ENCODE data around the gene C22orf39. TPM values are rescaled to one million over a fixed set of nuclear protein-coding genes. Genes with fewer than 3 reads are reported as not detected.

Gene C22orf39
- total and polyA plus RNA-seq, 4 experiments from 2014 or later, result 40.5 to 58.3 (median 48.9) TPM

DNA sequence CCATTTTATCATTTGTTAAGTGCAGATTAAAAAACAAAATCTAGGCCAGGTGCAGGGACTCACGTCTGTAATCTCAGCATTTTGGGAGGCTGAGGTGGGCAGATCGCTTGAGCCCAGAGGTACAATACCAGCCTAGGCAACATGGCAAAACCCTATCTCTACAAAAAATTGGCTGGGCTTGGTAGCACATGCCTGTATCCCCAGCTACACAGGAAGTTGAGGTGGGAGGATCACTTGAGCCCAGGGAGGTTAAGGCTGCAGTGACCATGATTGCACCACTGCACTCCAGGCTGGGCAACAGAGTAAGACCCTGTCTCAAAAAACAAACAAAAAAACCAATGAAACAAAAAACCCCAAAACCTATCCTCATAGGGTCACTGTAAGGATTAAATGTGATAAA, 48.9 kb downstream of the C22orf39 start:
- no peak overlapping the region for H3K4me3 ChIP-seq (ENCODE audit: low read length in 2 of 2)
- no peak overlapping the region for H3K27ac ChIP-seq (ENCODE audit: low read depth, low read length)
- CTCF ChIA-PET (ENCODE audit: partially characterized antibody), result no interaction called here
- POLR2A ChIA-PET (ENCODE audit: partially characterized antibody), result no interaction called here
- Mint-ChIP-seq H3K4me1 (peaks cover 0 to 2% (median 0%) of the 10 kb centered on the region in 4 donors), H3K4me3 (no peak overlapping the region), H3K27me3 (no peaks in the 10 kb centered on the region), H3K9me3 (no peaks in the 10 kb centered on the region), H3K36me3 (peaks cover 47 to 67% of the 10 kb centered on the region in 2 donors), H3K27ac (no peak overlapping the region)
- no peaks in the 10 kb centered on the region for H3K4me1 ChIP-seq (ENCODE audit: insufficient read depth, low read length)
- intact Hi-C loops (cut with micrococcal nuclease), result no loop called here
- H3K27me3 ChIP-seq (ENCODE audit: insufficient read depth, low read length), result no peaks in the 10 kb centered on the region
- DNase-seq, result no peak
- H3K9me3 ChIP-seq (ENCODE audit: control insufficient read depth in 1 of 2, low read length in 2 of 2), result no peaks in the 10 kb centered on the region
- H3K36me3 ChIP-seq (ENCODE audit: insufficient read depth, low read length), result peaks cover 51% of the 10 kb centered on the region

DNA sequence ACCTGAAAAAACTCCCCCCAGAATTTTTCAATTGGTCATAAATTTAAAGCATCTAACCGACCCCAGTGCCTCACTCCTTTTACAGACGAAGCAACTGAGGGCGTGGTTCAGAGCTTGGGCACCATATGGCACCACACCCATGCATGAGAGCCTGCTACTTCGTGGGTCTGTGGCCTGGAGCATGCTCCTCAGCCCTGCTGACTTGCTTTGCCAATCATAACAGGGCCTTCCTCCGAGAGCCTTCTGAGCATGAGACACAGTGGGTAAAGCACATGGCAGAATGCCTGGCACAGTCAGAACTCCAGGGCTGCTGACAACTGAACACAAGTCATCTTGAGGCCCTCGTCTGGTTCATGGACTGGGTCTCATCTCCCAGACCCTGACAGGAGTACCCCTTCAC, 49.3 kb downstream of the C22orf39 start:
- peaks cover 0 to 2% (median 0%) of the 10 kb centered on the region in 4 donors for H3K4me1 Mint-ChIP-seq

DNA sequence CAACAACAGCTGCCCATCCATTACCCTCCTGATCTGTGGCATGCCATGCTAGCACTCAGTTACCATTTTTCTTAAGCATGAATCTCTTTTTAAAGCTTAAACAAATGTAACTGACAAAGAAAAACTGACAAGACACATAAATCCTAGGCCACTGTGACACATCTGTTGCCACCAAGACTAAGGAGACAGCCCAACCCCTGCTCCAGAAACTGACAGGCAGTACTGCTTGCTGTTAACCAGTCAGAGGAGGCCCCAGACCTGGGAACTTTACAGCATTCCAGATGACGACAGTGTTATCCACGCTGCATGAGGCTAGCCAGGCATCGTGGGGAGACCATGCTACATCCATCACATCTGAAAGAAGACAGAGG, 49.8 kb downstream of the C22orf39 start:
- CTCF ChIA-PET (ENCODE audit: partially characterized antibody), result no interaction called here
- H3K27ac Mint-ChIP-seq, result peak overlapping the region in 1 of 7 donors; percentile 48
- peaks cover 53 to 74% of the 10 kb centered on the region in 2 donors for H3K36me3 Mint-ChIP-seq

More for the DNA sequence above, 49.3 kb downstream of the C22orf39 start:
- Histone ChIP-seq H3K9me3 (ENCODE audit: control insufficient read depth in 1 of 2, low read length in 2 of 2) (no peaks in the 10 kb centered on the region), H3K27me3 (ENCODE audit: insufficient read depth, low read length) (no peaks in the 10 kb centered on the region), H3K27ac (ENCODE audit: low read depth, low read length) (no peak overlapping the region), H3K4me3 (ENCODE audit: low read length in 2 of 2) (no peak overlapping the region), H3K36me3 (ENCODE audit: insufficient read depth, low read length) (peaks cover 53% of the 10 kb centered on the region), H3K4me1 (ENCODE audit: insufficient read depth, low read length) (no peaks in the 10 kb centered on the region)
- Mint-ChIP-seq H3K36me3 (peaks cover 51 to 71% of the 10 kb centered on the region in 2 donors), H3K9me3 (no peaks in the 10 kb centered on the region), H3K4me3 (no peak overlapping the region), H3K27me3 (no peaks in the 10 kb centered on the region), H3K27ac (no peak overlapping the region)
- CTCF ChIA-PET (ENCODE audit: partially characterized antibody), result no interaction called here
- intact Hi-C loops (cut with micrococcal nuclease), result no loop called here
- no peak for DNase-seq
- POLR2A ChIA-PET (ENCODE audit: partially characterized antibody), result no interaction called here

DNA sequence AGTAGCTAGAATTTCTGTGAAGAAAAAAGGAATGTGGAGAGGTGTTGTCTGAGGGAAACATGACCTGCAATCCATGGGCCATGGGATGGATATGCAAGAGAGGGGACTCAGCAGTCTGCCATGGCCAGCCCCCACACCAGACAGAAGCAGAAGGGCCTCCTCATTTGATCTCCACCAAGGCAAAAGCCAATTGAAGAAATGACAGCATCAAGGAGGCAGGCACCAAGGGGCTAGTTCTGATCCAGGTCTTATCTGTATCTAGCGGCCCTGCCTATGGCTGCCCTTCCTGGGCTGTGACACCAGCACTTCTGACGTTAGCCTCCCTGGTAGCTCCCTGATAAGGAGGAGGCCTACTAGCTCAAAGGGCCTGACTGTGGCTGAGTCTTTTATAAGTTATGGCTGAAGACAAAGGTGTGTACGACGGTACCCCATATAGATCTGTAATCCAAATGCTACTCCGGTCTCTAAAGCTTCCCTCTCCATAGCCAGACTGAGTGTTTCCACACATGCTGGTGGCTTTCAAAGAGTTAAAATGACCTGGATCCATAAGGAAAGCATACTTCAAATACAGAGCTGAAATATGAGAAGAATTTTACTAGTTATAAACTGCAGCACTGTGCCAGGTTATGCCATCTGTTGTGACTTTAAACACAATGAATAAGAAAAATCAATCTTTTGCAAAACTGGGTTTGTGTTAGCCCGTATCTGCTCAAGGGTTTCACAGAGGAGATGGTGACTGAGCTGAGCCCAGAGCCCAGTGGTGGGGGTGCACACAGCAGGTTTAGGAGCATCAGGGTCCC, 50.4 kb downstream of the C22orf39 start:
- Mint-ChIP-seq H3K36me3 (peaks cover 57 to 77% of the 10 kb centered on the region in 2 donors), H3K4me3 (no peak overlapping the region), H3K4me1 (peaks cover 0 to 2% (median 0%) of the 10 kb centered on the region in 4 donors), H3K27ac (peak overlapping the region in 1 of 7 donors; percentile 75), H3K27me3 (no peaks in the 10 kb centered on the region), H3K9me3 (no peaks in the 10 kb centered on the region)
- Histone ChIP-seq H3K4me1 (ENCODE audit: insufficient read depth, low read length) (no peaks in the 10 kb centered on the region), H3K9me3 (ENCODE audit: control insufficient read depth in 1 of 2, low read length in 2 of 2) (no peaks in the 10 kb centered on the region), H3K27ac (ENCODE audit: low read depth, low read length) (no peak overlapping the region), H3K4me3 (ENCODE audit: low read length in 2 of 2) (no peak overlapping the region), H3K36me3 (ENCODE audit: insufficient read depth, low read length) (peaks cover 61% of the 10 kb centered on the region), H3K27me3 (ENCODE audit: insufficient read depth, low read length) (no peaks in the 10 kb centered on the region)
- ChIA-PET POLR2A (ENCODE audit: partially characterized antibody) (no interaction called here), CTCF (ENCODE audit: partially characterized antibody) (no interaction called here)
- intact Hi-C loops (cut with micrococcal nuclease), result no loop called here
- DNase-seq, result no peak

More for the DNA sequence above, 49.8 kb downstream of the C22orf39 start:
- Histone ChIP-seq H3K36me3 (ENCODE audit: insufficient read depth, low read length) (peaks cover 56% of the 10 kb centered on the region), H3K4me3 (ENCODE audit: low read length in 2 of 2) (no peak overlapping the region), H3K27me3 (ENCODE audit: insufficient read depth, low read length) (no peaks in the 10 kb centered on the region), H3K9me3 (ENCODE audit: control insufficient read depth in 1 of 2, low read length in 2 of 2) (no peaks in the 10 kb centered on the region), H3K27ac (ENCODE audit: low read depth, low read length) (no peak overlapping the region), H3K4me1 (ENCODE audit: insufficient read depth, low read length) (no peaks in the 10 kb centered on the region)
- H3K4me1 Mint-ChIP-seq, result peaks cover 0 to 2% (median 0%) of the 10 kb centered on the region in 4 donors
- H3K4me3 Mint-ChIP-seq, result no peak overlapping the region
- intact Hi-C loops (cut with micrococcal nuclease), result no loop called here
- POLR2A ChIA-PET (ENCODE audit: partially characterized antibody), result no interaction called here
- DNase-seq, result no peak
- H3K9me3 Mint-ChIP-seq, result no peaks in the 10 kb centered on the region
- H3K27me3 Mint-ChIP-seq, result no peaks in the 10 kb centered on the region

DNA sequence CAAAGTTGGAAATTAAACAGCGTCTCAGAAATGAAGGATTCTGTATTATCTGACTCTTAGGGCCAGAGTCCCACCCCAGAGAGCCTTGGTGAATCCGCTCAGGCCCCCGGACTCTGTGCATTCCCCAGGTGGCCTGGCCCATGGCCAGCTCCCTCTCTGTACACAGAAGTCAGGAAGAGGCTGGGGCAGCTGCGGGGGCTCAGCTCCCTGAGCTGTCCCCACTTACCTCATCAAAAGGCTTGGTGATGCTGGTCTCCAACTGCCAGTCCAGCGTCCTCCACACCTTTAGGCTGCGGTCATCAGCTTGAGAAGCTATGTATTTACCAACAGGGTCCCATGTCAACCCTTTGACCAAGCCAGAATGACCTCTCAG, 51.0 kb downstream of the C22orf39 start:
- Histone ChIP-seq H3K9me3 (ENCODE audit: control insufficient read depth in 1 of 2, low read length in 2 of 2) (no peaks in the 10 kb centered on the region), H3K27ac (ENCODE audit: low read depth, low read length) (no peak overlapping the region), H3K4me3 (ENCODE audit: low read length in 2 of 2) (no peak overlapping the region), H3K36me3 (ENCODE audit: insufficient read depth, low read length) (peaks cover 62% of the 10 kb centered on the region), H3K4me1 (ENCODE audit: insufficient read depth, low read length) (no peaks in the 10 kb centered on the region), H3K27me3 (ENCODE audit: insufficient read depth, low read length) (no peaks in the 10 kb centered on the region)
- no peak for DNase-seq
- Mint-ChIP-seq H3K36me3 (peaks cover 55 to 74% of the 10 kb centered on the region in 2 donors), H3K27me3 (no peaks in the 10 kb centered on the region), H3K4me3 (no peak overlapping the region), H3K27ac (no peak overlapping the region), H3K9me3 (no peaks in the 10 kb centered on the region), H3K4me1 (no peaks in the 10 kb centered on the region)
- intact Hi-C loops (cut with micrococcal nuclease), result no loop called here
- ChIA-PET CTCF (ENCODE audit: partially characterized antibody) (interaction anchor here (0.9 kb wide), 1 partner anchor 8 kb away, joined by 3 read pairs; no protein-coding TSS in a partner anchor), POLR2A (ENCODE audit: partially characterized antibody) (no interaction called here)

DNA sequence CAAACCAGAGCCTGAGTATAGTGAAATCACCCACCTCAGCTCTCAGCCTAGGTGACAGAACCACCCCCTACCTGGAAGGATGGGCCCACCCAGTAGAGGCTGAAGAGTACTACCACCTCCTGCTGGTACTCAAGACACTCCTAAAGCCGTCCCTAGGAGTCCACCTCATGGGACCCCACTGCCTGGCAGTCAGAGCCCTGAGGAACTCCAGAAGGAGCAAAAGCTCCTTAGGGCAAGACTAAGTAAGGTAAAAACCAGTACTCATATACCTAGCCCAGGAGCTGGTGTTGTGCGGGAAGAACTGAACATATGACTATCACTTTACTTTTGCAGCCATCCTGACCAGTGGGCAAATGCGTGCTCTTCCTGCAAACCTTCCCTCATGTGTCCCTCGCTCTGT, 52.2 kb downstream of the C22orf39 start:
- CTCF ChIA-PET (ENCODE audit: partially characterized antibody), result interaction anchor here (0.8 kb wide), 1 partner anchor 251 kb away, joined by 3 read pairs; the partner anchor contains the start of gene ESS2
- POLR2A ChIA-PET (ENCODE audit: partially characterized antibody), result no interaction called here
- H3K27ac Mint-ChIP-seq, result peak overlapping the region in 2 of 7 donors; percentile 32 to 46

DNA sequence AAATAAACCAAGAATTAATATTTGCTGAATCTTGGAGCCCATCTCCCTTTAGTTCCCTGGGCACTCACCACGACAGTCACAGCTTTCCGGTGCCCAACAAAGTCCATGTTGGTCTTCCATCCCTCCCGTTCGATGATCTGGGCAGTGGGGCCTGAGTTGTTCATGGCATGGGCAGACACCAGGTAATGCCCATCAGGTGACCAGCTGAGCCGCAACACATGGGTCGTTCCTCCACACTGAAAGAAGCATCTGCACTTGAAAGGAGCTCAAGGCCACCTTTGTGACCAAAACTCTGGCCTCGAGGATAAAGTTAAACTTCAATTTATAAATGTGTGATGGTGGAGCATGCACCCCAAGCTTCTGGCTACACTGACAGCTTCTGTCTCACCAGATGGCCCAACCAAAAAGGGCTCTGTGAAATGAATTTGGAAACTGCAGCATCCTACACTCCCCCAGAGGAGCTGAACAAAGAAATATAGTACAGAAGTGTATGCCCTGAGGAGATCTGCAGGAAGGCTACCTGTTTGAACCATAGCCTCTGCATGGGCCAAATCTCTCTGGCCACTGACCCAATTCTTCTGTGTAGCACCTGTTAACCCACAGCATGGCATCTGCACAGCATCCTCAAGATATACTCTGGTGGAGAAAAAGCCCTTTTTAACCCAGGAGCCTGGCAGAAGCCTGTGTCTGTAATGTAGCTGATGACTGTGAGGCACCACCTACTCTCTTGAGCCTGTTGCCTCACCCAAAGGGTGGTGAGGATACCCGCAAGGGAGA, 53.0 kb downstream of the C22orf39 start:
- Mint-ChIP-seq H3K27me3 (no peaks in the 10 kb centered on the region), H3K36me3 (peaks cover 41 to 70% of the 10 kb centered on the region in 2 donors), H3K27ac (no peak overlapping the region), H3K9me3 (no peaks in the 10 kb centered on the region), H3K4me3 (no peak overlapping the region), H3K4me1 (no peaks in the 10 kb centered on the region)
- no peak for DNase-seq
- ChIA-PET CTCF (ENCODE audit: partially characterized antibody) (interaction anchor here (0.7 to 0.8 kb wide), 2 partner anchors 250 to 288 kb away, joined by 3 read pairs; partner anchors contain the start of gene ESS2), POLR2A (ENCODE audit: partially characterized antibody) (no interaction called here)
- Histone ChIP-seq H3K36me3 (ENCODE audit: insufficient read depth, low read length) (peaks cover 73% of the 10 kb centered on the region), H3K4me1 (ENCODE audit: insufficient read depth, low read length) (no peaks in the 10 kb centered on the region), H3K27ac (ENCODE audit: low read depth, low read length) (no peak overlapping the region), H3K9me3 (ENCODE audit: control insufficient read depth in 1 of 2, low read length in 2 of 2) (no peaks in the 10 kb centered on the region), H3K27me3 (ENCODE audit: insufficient read depth, low read length) (no peaks in the 10 kb centered on the region), H3K4me3 (ENCODE audit: low read length in 2 of 2) (no peak overlapping the region)
- intact Hi-C loops (cut with micrococcal nuclease), result no loop called here

More for the DNA sequence above, 52.2 kb downstream of the C22orf39 start:
- H3K27me3 ChIP-seq (ENCODE audit: insufficient read depth, low read length), result no peaks in the 10 kb centered on the region
- H3K4me3 Mint-ChIP-seq, result no peak overlapping the region
- H3K9me3 Mint-ChIP-seq, result no peaks in the 10 kb centered on the region
- H3K36me3 Mint-ChIP-seq, result peaks cover 48 to 67% of the 10 kb centered on the region in 2 donors
- no peak overlapping the region for H3K4me3 ChIP-seq (ENCODE audit: low read length in 2 of 2)
- H3K27ac ChIP-seq (ENCODE audit: low read depth, low read length), result no peak overlapping the region
- H3K36me3 ChIP-seq (ENCODE audit: insufficient read depth, low read length), result peaks cover 66% of the 10 kb centered on the region
- no peaks in the 10 kb centered on the region for H3K9me3 ChIP-seq (ENCODE audit: control insufficient read depth in 1 of 2, low read length in 2 of 2)
- DNase-seq, result no peak
- H3K27me3 Mint-ChIP-seq, result no peaks in the 10 kb centered on the region
- intact Hi-C loops (cut with micrococcal nuclease), result no loop called here
- H3K4me1 Mint-ChIP-seq, result no peaks in the 10 kb centered on the region
- H3K4me1 ChIP-seq (ENCODE audit: insufficient read depth, low read length), result no peaks in the 10 kb centered on the region

Measured in CD4-positive, alpha-beta memory T cell (primary cell).